ENCODE results near the gene RNU6-9. TPM values are rescaled to one million over a fixed set of nuclear protein-coding genes. Genes with fewer than 3 reads are reported as not detected.
"Not testable (repeated sequence)": the region's sequence is repeated elsewhere in the genome, so short reads cannot be mapped to it uniquely, and the experiment has no call there.

Gene RNU6-9
- total RNA-seq, result not detected in 2 replicates

- peak within 1 kb of the TSS; percentile 83 for H3K4me3 ChIP-seq (ENCODE audit: low read depth, low read length)
- TF ChIP-seq CTCF (IDR thresholded peaks at IDR 0.05; ENCODE audit: insufficient read depth, low read depth, low read length), result no peak
- DNase-seq (ENCODE audit: low read depth), result peak; percentile 95
These were observed at the start of gene RNU6-9, which contains the start of gene MED16 for GRCh38 chr19:892894-893689. RNU6-9 (plus strand) TSS chr19:893484. MED16 (minus strand) TSS chr19:893187; CDS start chr19:891131, 2,056 bp downstream.

GRCh38 chr19:843836-844545, 49.3 kb upstream of the RNU6-9 start:
- DNase-seq (ENCODE audit: low read depth), result no peak
- no peak for TF ChIP-seq CTCF (IDR thresholded peaks at IDR 0.05; ENCODE audit: insufficient read depth, low read depth, low read length)
- no peak overlapping the region for H3K4me3 ChIP-seq (ENCODE audit: low read depth, low read length)

GRCh38 chr19:844546-844971, 48.7 kb upstream of the RNU6-9 start:
- no peak overlapping the region for H3K4me3 ChIP-seq (ENCODE audit: low read depth, low read length)

GRCh38 chr19:845707-846521, 47.4 kb upstream of the RNU6-9 start:
- DNase-seq (ENCODE audit: low read depth), result no peak
- H3K4me3 ChIP-seq (ENCODE audit: low read depth, low read length), result no peak overlapping the region
- TF ChIP-seq CTCF (IDR thresholded peaks at IDR 0.05; ENCODE audit: insufficient read depth, low read depth, low read length), result no peak

More at GRCh38 chr19:844546-844971, 48.7 kb upstream of the RNU6-9 start:
- no peak for DNase-seq (ENCODE audit: low read depth)
- no peak for TF ChIP-seq CTCF (IDR thresholded peaks at IDR 0.05; ENCODE audit: insufficient read depth, low read depth, low read length)

- TF ChIP-seq CTCF (IDR thresholded peaks at IDR 0.05; ENCODE audit: insufficient read depth, low read depth, low read length), result no peak
- H3K4me3 ChIP-seq (ENCODE audit: low read depth, low read length), result no peak overlapping the region
- no peak for DNase-seq (ENCODE audit: low read depth)
These were observed 44.8 kb upstream of the RNU6-9 start for GRCh38 chr19:848386-848921.

- not testable (repeated sequence) for DNase-seq (ENCODE audit: low read depth); H3K4me3 ChIP-seq (ENCODE audit: low read depth, low read length)
These were observed 44.1 kb upstream of the RNU6-9 start for GRCh38 chr19:849195-849594.
